Effector memory CD4-positive, alpha-beta T cell (primary cell): Measurements from ENCODE around the gene TDP2.
"Not testable (repeated sequence)": the region's sequence is repeated elsewhere in the genome, so short reads cannot be mapped to it uniquely, and the experiment has no call there.

Source experiments
- DNase-seq, 3 donors: peaks; one replicate each; pipeline ENCODE4 v3.0.0-alpha.2; 2020
- H3K27ac ChIP-seq: 2 replicates; pipeline ENCODE4 v1.7.0; 2013; ENCODE audit warnings: mild to moderate bottlenecking, low read length, moderate library complexity; ENCODE audit not compliant: insufficient read depth, poor library complexity, severe bottlenecking
- H3K27me3 ChIP-seq: replicated peaks from 2 replicates; pipeline ENCODE4 v1.7.0; 2013; ENCODE audit warnings: mild to moderate bottlenecking, low read length; ENCODE audit not compliant: insufficient read depth, control insufficient read depth, poor library complexity, severe bottlenecking
- H3K36me3 ChIP-seq: 2 replicates; pipeline ENCODE4 v1.7.0; 2013; ENCODE audit warnings: mild to moderate bottlenecking, low read length, moderate library complexity; ENCODE audit not compliant: control insufficient read depth, insufficient read depth
- H3K4me1 ChIP-seq: 2 replicates; pipeline ENCODE4 v1.7.0; 2013; ENCODE audit warnings: low read length, mild to moderate bottlenecking; ENCODE audit not compliant: control insufficient read depth, insufficient read depth, poor library complexity, severe bottlenecking
- H3K4me3 ChIP-seq: 2 replicates; pipeline ENCODE4 v1.7.0; 2013; ENCODE audit warnings: low read length, low read depth, mild to moderate bottlenecking; ENCODE audit not compliant: insufficient read depth, poor library complexity, severe bottlenecking
- H3K9me3 ChIP-seq: 2 replicates; pipeline ENCODE4 v1.7.0; 2013; ENCODE audit warnings: mild to moderate bottlenecking, low read length, moderate library complexity; ENCODE audit not compliant: control insufficient read depth

Gene TDP2

GRCh38 chr6:24664046-24664987 is 2.4 kb downstream of the TDP2 start:
- H3K27me3 ChIP-seq = no peaks in the 10 kb centered on the region
- peaks cover 7% of the 10 kb centered on the region for H3K36me3 ChIP-seq
- DNase-seq = no peak
- no peaks in the 10 kb centered on the region for H3K9me3 ChIP-seq
- peaks cover 10% of the 10 kb centered on the region for H3K4me1 ChIP-seq
- H3K27ac ChIP-seq = no peak overlapping the region
- H3K4me3 ChIP-seq = no peak overlapping the region

- H3K9me3 ChIP-seq = no peaks in the 10 kb centered on the region
- no peak overlapping the region for H3K27ac ChIP-seq
- no peaks in the 10 kb centered on the region for H3K27me3 ChIP-seq
- peaks cover 11% of the 10 kb centered on the region for H3K36me3 ChIP-seq
- H3K4me3 ChIP-seq = no peak overlapping the region
- H3K4me1 ChIP-seq = peaks cover 7% of the 10 kb centered on the region
- DNase-seq = no peak
Observed at GRCh38 chr6:24663189-24663588, 3.5 kb downstream of the TDP2 start.

GRCh38 chr6:24662236-24662635 is 4.5 kb downstream of the TDP2 start:
- H3K36me3 ChIP-seq = peaks cover 11% of the 10 kb centered on the region
- H3K4me3 ChIP-seq = no peak overlapping the region
- no peaks in the 10 kb centered on the region for H3K4me1 ChIP-seq
- H3K27ac ChIP-seq = no peak overlapping the region
- H3K9me3 ChIP-seq = no peaks in the 10 kb centered on the region
- H3K27me3 ChIP-seq = no peaks in the 10 kb centered on the region
- DNase-seq = no peak

- H3K4me1 ChIP-seq, H3K9me3 ChIP-seq, H3K27me3 ChIP-seq, H3K27ac ChIP-seq, DNase-seq, H3K4me3 ChIP-seq: not testable (repeated sequence)
- peaks cover 11% of the 10 kb centered on the region for H3K36me3 ChIP-seq
Observed at GRCh38 chr6:24661759-24662158, 4.9 kb downstream of the TDP2 start.

GRCh38 chr6:24660105-24660504 is 6.6 kb downstream of the TDP2 start:
- no peaks in the 10 kb centered on the region for H3K4me1 ChIP-seq
- no peaks in the 10 kb centered on the region for H3K9me3 ChIP-seq
- H3K27me3 ChIP-seq = no peaks in the 10 kb centered on the region
- H3K27ac ChIP-seq = no peak overlapping the region
- H3K4me3 ChIP-seq = no peak overlapping the region
- peaks cover 11% of the 10 kb centered on the region for H3K36me3 ChIP-seq
- no peak for DNase-seq

- Histone ChIP-seq H3K27me3 (no peaks in the 10 kb centered on the region), H3K36me3 (peaks cover 12% of the 10 kb centered on the region), H3K4me1 (no peaks in the 10 kb centered on the region), H3K4me3 (no peak overlapping the region), H3K27ac (no peak overlapping the region), H3K9me3 (no peaks in the 10 kb centered on the region)
- DNase-seq = no peak
Observed at GRCh38 chr6:24659561-24659960, 7.1 kb downstream of the TDP2 start.

- Histone ChIP-seq H3K4me3 (no peak overlapping the region), H3K27me3 (no peaks in the 10 kb centered on the region), H3K9me3 (no peaks in the 10 kb centered on the region), H3K36me3 (peaks cover 19% of the 10 kb centered on the region), H3K4me1 (no peaks in the 10 kb centered on the region), H3K27ac (no peak overlapping the region)
- DNase-seq = no peak
Observed at GRCh38 chr6:24658573-24659560, 7.8 kb downstream of the TDP2 start.

GRCh38 chr6:24655215-24655614 is 11.5 kb downstream of the TDP2 start:
- H3K36me3 ChIP-seq = peaks cover 43% of the 10 kb centered on the region

GRCh38 chr6:24650365-24650764 is 16.3 kb downstream of the TDP2 start:
- H3K36me3 ChIP-seq = peaks cover 39% of the 10 kb centered on the region
- H3K4me3 ChIP-seq = no peak overlapping the region
- no peaks in the 10 kb centered on the region for H3K27me3 ChIP-seq
- no peak overlapping the region for H3K27ac ChIP-seq
- H3K4me1 ChIP-seq = no peaks in the 10 kb centered on the region
- no peak for DNase-seq
- H3K9me3 ChIP-seq = no peaks in the 10 kb centered on the region

More at GRCh38 chr6:24655215-24655614, 11.5 kb downstream of the TDP2 start:
- H3K27ac ChIP-seq = no peak overlapping the region
- no peak overlapping the region for H3K4me3 ChIP-seq
- no peak for DNase-seq
- no peaks in the 10 kb centered on the region for H3K4me1 ChIP-seq
- H3K27me3 ChIP-seq = no peaks in the 10 kb centered on the region
- no peaks in the 10 kb centered on the region for H3K9me3 ChIP-seq
